ENCODE measurements around the gene ARMH4. TPM values are rescaled to one million over a fixed set of nuclear protein-coding genes. Genes with fewer than 3 reads are reported as not detected.

Gene ARMH4
- total RNA-seq, 4 donors from 2014 or later: 0.41 to 2.8 (median 0.48) TPM; not detected in 1

DNA sequence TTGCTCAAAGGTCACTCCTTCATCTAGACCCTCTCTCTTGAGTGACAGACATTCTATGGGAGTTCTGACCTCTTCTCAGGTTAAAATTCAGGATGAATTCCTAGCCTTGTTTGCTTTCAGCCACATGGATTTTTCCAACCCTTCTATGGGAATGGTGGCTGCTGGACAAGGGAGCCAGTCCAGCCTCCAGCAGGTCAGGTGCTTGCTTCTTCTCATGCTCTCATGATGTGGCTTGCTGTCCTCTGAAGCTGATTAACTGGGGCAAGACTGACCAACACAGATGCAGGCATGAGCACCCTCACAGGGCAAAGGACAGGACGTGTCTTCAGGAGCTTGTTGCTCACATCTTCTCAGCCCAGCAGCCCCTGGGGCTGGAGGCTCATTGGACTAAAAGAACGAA lies 188.9 kb downstream of the ARMH4 start:
- Histone ChIP-seq H3K9me3 (no peaks in the 10 kb centered on the region), H3K27me3 (no peaks in the 10 kb centered on the region), H3K4me1 (no peaks in the 10 kb centered on the region), H3K27ac (no peak overlapping the region), H3K4me3 (no peak overlapping the region), H3K36me3 (no peaks in the 10 kb centered on the region)
- WGBS, 2 donors (ENCODE audit: low coverage in 1 of 2): 61% methylated on average over 2 of the region's 2 CpGs; no CpG with 5 or more reads in 1 of the 2 donors
- in situ Hi-C loops (cut with MboI; ENCODE audit: low pct_ligation_motif_present in 1 of 4, low pct_unique_long_range_greater_than_20kb in 1 of 4, low sequenced_read_pairs in 3 of 4) (no loop called here), intact Hi-C loops (cut with DNase I; ENCODE audit: low total_unique reads) (no loop called here)
- no peak for TF ChIP-seq POLR2A (IDR thresholded peaks at IDR 0.05)
- TF ChIP-seq POLR2AphosphoS5 (IDR thresholded peaks at IDR 0.05): no peak
- no peak for TF ChIP-seq CTCF (IDR thresholded peaks at IDR 0.05)
- no peak for TF ChIP-seq EP300 (IDR thresholded peaks at IDR 0.05; ENCODE audit: low read depth)
- no peak for DNase-seq

- in situ Hi-C loops (cut with MboI; ENCODE audit: low pct_ligation_motif_present in 1 of 4, low pct_unique_long_range_greater_than_20kb in 1 of 4, low sequenced_read_pairs in 3 of 4): no loop called here
Measured at GRCh38 chr14:57962325-57963035, 189.5 kb downstream of the ARMH4 start.

DNA sequence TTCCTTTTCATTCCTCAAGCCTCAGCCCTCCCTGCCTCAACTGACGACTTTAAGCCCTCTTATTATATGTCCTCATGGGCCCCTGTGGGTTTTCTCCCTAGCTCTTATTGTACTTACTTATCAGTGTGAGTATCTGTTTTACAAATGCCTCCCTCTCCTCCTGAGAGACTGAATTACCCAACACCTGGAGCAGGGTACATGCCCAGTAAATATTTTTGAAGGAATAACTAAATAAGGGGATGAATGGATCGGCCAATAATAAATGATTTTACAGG lies 190.3 kb downstream of the ARMH4 start:
- H3K27me3 ChIP-seq: no peaks in the 10 kb centered on the region
- H3K36me3 ChIP-seq: no peaks in the 10 kb centered on the region
- H3K4me1 ChIP-seq: no peaks in the 10 kb centered on the region
- in situ Hi-C loops (cut with MboI; ENCODE audit: low pct_ligation_motif_present in 1 of 4, low pct_unique_long_range_greater_than_20kb in 1 of 4, low sequenced_read_pairs in 3 of 4): no loop called here
- no peak overlapping the region for H3K4me3 ChIP-seq
- intact Hi-C loops (cut with DNase I; ENCODE audit: low total_unique reads): no loop called here
- no peak overlapping the region for H3K27ac ChIP-seq
- H3K9me3 ChIP-seq: no peaks in the 10 kb centered on the region
- 59 to 64% methylated on average over 2 of the region's 2 CpGs for WGBS, 2 donors (ENCODE audit: low coverage in 1 of 2)
- DNase-seq: no peak
- TF ChIP-seq POLR2A (IDR thresholded peaks at IDR 0.05) (no peak), EP300 (IDR thresholded peaks at IDR 0.05; ENCODE audit: low read depth) (no peak), CTCF (IDR thresholded peaks at IDR 0.05) (no peak), POLR2AphosphoS5 (IDR thresholded peaks at IDR 0.05) (no peak)

More at GRCh38 chr14:57962325-57963035, 189.5 kb downstream of the ARMH4 start:
- intact Hi-C loops (cut with DNase I; ENCODE audit: low total_unique reads): no loop called here
- H3K4me3 ChIP-seq: no peak overlapping the region
- TF ChIP-seq CTCF (IDR thresholded peaks at IDR 0.05): no peak
- no peaks in the 10 kb centered on the region for H3K4me1 ChIP-seq
- no peaks in the 10 kb centered on the region for H3K9me3 ChIP-seq
- H3K27ac ChIP-seq: no peak overlapping the region
- H3K27me3 ChIP-seq: no peaks in the 10 kb centered on the region
- 33 to 41% methylated on average over 4 to 12 of the region's 12 CpGs for WGBS, 2 donors (ENCODE audit: low coverage in 1 of 2)
- H3K36me3 ChIP-seq: no peaks in the 10 kb centered on the region
- no peak for DNase-seq

DNA sequence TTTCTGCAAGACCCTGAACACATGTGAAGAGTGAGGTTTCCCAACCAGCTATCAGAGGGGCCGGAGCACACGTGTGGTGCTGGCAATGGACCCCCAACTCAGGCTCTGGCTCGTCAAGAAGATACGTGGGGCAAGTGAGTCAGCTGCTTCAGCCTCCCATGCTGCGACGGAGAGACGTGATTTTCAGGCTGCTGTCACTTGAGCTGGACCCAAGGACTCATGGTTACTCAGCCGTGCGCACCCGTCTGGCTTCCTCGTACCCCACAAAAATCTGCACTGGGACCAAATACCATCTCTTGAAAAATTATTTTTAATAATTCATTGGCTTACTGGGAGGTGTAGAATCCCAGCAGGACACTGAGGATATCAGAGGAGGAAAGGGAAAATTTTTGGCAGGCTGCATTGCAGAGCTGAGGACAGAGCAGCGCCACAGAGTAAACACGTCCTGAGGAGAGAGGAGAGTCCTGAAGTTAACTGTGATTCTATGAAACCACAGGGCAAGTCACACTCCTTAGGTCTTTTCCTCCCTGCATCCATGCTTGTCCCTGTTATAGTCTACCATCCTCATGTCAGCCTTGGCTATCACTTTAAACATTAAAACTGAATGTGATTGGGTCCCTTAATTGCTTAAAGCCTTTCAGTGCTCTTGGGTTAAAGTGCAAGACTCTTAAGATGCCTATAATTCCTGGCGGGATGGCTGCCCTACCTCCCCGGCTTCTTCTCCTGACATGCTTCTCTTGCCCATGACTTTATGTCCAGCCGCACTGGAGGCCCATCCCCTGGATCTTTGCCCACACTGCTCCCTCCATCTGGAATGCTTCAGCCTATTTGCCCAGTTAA lies 190.8 kb downstream of the ARMH4 start:
- WGBS, 2 donors (ENCODE audit: low coverage in 1 of 2): 28 to 73% methylated on average over 3 to 15 of the region's 16 CpGs
- Histone ChIP-seq H3K36me3 (no peaks in the 10 kb centered on the region), H3K4me1 (no peaks in the 10 kb centered on the region), H3K4me3 (no peak overlapping the region), H3K27ac (no peak overlapping the region), H3K9me3 (no peaks in the 10 kb centered on the region), H3K27me3 (no peaks in the 10 kb centered on the region)
- TF ChIP-seq CTCF (IDR thresholded peaks at IDR 0.05) (no peak), EP300 (IDR thresholded peaks at IDR 0.05; ENCODE audit: low read depth) (no peak)
- DNase-seq: no peak
- in situ Hi-C loops (cut with MboI; ENCODE audit: low pct_ligation_motif_present in 1 of 4, low pct_unique_long_range_greater_than_20kb in 1 of 4, low sequenced_read_pairs in 3 of 4): no loop called here
- intact Hi-C loops (cut with DNase I; ENCODE audit: low total_unique reads): no loop called here

All from transverse colon (tissue), 4 donors.